ENCODE measurements around the gene PTPN4.

- TF ChIP-seq POLR2A (IDR thresholded peaks at IDR 0.05; ENCODE audit: low read length) (no peak), GATA1 (IDR thresholded peaks at IDR 0.05; ENCODE audit: low read depth, low read length) (no peak)
Observed at GRCh38 chr2:119821266-119821665, 61.5 kb downstream of the PTPN4 start.

Data from erythroblast (primary cell).